T-helper 2 cell (primary cell): ENCODE measurements around the gene MDM1.
A peak's percentile ranks its signal among the peaks of the same experiment; 100 is the strongest.

ENCODE experiments used
- DNase-seq, 5 experiments: peaks; one replicate each; pipeline versions ENCODE4 v3.0.0 to v3.0.0-alpha.2; 2012 to 2022
- total RNA-seq, 2 donors: gene quantifications; one replicate each; lab custom pipeline; 2026; lab: John Stamatoyannopoulos, UW

MDM1 gene, protein sequence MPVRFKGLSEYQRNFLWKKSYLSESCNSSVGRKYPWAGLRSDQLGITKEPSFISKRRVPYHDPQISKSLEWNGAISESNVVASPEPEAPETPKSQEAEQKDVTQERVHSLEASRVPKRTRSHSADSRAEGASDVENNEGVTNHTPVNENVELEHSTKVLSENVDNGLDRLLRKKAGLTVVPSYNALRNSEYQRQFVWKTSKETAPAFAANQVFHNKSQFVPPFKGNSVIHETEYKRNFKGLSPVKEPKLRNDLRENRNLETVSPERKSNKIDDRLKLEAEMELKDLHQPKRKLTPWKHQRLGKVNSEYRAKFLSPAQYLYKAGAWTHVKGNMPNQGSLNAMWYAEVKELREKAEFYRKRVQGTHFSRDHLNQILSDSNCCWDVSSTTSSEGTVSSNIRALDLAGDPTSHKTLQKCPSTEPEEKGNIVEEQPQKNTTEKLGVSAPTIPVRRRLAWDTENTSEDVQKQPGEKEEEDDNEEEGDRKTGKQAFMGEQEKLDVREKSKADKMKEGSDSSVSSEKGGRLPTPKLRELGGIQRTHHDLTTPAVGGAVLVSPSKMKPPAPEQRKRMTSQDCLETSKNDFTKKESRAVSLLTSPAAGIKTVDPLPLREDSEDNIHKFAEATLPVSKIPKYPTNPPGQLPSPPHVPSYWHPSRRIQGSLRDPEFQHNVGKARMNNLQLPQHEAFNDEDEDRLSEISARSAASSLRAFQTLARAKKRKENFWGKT
- total RNA-seq, result 11.8 to 31.7 reads per million in 2 donors

DNA sequence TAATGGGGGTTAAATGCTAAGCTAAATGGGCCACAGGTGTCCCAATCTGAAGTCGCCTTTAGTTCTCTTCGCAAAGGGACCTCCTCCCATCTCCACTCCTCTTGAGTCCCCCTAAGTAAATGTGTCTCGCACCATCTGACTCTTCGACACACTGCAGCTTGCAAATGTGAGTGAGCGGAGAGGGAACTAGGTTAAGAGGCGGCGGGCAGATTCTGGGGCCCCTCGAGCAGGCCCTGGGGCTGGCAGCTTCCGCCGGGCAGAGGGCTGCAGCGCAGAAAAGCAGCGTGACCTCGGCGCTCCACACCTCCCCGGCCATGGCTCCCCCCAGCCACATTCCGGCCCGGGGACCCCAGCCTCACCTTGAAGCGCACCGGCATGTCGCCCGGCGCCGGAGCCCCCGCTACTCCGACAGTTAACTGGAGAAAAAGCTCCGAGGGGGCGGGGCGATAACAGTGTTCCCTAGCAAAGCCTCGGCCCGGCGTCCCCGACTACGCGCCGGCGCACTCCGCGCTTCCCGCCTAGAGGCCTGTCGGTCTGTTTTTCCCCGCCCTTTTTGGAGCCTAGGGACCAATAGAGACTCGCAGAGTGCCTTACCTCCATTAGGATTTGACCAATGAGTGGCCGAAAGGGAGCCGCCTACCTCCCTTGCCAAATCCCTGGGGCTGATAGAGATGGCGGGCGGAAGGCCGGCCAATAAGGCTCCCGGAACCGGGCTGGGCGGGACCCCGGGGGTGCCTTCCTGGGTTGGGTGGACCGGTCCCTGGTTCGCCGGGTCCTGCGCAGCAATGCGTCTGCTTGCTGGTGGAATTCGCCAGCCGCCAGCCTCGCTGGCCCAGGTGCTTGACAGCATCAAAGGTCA, at the start of gene MDM1:
Gene MDM1, minus strand, starts transcription at position 494 of the 859 bp plus-strand sequence. Its CDS starts 117 bp downstream, at position 377.
- DNase-seq, result peak; percentile 86 to 98 (median 93)

DNA sequence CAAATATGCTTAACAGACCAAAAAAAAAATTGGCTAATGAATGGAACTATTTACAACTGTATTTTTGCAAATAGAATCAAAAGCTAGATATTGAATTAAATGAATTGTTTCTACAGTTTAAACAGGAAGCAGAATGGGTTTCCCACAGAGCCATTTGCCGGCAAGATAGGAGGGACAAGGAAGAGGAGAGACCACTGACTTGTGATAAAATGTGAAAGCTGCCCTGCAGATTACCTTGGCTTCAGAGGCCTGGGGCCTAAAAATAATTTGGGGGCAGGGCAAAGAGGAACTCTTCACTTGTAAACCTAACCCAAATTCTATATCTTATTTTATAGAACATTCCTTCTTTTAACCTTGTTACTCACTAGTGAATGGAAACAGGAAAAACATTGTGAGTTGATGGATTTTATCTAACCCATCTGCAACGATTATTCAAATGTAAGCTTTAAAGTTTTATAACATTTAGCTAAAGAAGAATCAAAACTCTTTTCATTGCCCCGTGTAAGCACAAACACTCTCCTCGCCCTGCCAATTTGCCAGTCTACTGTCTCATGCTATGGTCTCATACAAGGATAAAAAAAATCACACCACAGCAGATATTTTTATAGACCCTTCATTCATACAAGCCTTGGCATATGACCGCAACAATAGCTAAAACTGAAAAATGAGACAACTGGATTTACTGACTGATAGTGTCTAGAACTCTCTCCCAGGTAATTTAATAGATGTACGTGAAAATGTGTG, 49.5 kb upstream of the MDM1 start:
- DNase-seq, result no peak

DNA sequence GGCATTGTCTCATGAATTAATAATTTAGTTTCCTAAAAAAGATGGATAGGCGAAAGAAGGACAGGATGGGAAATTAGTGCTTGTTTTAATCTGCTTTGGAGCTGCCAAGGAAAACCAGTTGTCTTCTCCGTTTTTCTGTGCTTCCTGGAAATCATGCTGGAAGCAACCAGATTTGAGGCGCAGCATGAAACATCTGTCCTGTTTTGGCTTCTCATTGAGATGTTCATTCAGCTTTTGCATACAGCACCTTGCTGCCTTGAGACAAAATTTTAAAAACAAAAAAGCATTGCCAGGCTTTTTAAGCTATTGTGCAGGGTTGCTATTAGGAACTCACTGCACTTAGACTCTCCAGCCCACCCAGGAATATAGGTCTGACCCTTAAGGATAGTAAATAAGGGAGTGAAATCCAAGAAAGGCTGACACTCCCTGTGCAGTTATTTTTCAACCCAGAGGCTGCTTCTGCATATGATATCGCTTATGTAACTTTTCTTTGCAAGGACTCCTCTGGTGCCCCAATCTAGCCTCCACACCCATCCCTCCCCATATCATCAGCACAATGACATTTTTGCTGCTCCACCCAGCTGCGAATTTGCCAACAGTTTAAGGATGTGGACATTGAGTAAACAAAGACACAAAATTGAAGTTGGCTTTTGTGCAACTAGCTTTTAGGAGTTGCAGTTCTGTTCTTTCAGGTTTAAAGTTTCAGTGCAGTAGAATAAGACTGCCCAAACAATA, 46.9 kb upstream of the MDM1 start:
- DNase-seq, result no peak

DNA sequence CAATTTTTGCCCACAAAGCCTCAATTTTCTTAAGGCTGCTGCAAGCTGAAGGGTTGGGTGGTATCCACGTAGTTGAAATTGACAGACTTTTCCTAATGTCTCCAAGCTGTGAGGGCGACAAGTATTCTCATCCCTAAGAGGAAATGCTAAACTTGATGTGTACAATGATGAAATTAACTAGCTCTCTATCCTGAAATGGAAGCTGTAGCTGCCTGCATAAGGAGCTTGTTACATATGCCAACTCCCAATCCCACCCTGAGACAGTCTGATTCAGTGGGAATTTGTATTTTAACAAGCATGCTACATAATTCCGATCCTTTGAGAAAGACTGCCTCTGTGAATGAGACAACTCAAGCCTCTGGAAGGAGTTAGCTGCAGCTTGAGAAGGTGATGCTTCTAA, 45.7 kb upstream of the MDM1 start:
- DNase-seq, result no peak

DNA sequence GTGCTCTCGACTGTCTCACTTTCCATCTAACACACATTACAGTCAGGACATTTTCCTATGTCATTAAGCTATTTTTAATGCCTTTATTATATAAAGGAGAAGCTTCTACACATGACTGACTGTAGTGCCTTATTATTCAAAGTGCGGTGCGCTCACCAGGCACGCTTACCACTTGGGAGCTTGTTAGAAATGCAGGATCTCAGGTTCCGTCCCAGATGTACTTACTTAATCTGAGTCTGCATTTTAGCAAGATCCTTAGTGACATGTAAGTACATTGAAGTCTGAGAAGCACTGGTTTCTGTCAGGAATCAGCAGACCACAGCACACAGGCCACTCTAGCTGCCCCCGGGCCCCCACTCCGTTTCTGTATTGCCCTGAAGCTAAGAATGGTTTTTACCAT, 44.7 kb upstream of the MDM1 start:
- no peak for DNase-seq

DNA sequence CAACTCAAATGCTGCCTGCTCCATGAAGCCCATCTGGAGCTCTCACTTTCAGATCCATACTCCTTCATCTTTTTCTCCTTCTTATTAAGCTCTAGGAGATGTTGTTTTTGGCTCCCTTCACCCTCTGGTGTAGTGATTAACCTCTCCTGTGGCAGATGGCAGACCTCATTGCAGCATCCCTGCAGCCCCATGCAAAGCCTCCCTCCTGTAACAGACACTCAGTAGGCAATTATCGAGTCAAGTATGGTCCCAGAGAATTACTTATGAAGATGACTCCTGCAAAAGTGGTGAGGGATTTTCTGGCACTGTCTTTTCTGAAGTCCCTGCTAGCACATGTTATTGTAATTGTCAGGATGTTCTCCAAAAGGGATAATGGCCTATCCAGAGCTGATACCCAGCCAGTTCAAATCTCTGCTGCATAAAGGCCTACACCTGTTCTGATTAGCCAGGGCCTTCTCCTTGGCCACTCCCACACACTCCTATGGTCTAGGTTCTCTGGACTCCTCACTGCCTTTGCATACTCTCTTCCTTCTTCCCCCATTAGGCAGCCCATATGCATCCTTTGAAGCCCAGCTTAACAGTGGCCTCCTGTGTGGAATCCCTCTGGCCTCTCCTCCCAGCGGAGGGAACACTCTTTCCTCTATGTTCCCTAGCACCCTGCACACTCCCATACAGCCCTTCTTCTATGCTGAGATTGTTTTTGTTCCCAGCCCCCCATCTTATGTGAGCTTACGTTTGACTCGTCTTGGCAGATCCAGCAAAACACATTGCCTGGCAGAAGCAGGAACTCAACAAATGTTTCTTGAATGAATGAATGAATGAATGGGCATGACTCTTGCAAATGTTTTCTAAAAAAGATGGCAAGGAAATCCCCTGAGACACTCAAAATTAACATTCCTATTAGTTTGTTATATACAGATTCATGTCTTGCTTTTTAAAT, 43.9 kb upstream of the MDM1 start:
- peak in 1 of 5 experiments; percentile 17 for DNase-seq

DNA sequence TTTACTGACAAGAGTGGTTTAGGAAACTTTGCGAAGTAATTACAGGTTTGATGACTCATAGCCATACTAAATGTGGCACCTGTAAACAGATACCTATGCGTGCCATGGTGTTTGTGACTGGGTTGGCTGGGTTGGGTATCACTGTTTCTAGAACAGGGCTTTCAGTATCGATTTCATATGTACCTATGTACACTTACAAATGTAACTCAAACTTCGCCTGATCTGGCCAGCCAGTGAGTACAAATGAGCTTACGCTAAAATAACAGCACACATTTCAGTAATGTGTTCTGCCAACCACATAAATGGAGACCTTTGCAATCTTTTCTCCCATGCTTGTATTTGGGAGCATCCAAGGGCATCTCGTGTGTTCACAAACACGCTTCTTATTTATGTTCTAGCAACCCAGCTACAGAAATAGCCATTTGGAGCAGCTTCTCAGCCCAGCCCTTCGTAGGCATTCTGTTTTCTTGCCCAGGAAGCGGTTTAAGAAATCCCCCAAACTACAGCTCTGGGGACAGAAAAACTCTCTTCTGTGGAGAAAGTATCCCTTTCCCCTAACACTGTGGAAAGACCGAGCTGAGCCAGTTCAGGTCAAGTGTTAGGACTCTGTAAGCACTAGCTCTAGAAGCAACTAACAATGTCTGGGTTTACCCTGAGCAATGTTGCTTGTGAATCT, 42.3 kb upstream of the MDM1 start:
- peak in 4 of 5 experiments; percentile 11 to 98 (median 48) for DNase-seq

DNA sequence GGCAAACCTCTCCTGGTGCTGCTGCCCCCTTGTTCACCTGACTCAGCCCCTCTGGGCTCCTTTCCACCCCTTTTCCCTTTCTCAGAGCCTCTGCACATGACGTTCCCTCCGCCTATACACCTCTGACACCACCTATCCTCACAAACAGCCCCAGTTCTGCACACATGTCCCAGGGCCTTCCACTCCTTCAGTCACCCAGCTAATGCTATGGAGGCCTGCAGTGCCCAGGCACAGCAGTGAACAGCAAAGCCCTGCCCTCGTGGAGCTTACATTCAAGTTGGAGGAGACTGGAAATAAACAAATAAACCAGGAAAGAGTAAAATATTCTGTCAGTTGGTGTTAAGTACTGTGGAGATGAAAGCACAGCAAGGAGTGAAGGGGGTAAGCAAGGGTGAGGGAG, 38.5 kb upstream of the MDM1 start:
- no peak for DNase-seq

DNA sequence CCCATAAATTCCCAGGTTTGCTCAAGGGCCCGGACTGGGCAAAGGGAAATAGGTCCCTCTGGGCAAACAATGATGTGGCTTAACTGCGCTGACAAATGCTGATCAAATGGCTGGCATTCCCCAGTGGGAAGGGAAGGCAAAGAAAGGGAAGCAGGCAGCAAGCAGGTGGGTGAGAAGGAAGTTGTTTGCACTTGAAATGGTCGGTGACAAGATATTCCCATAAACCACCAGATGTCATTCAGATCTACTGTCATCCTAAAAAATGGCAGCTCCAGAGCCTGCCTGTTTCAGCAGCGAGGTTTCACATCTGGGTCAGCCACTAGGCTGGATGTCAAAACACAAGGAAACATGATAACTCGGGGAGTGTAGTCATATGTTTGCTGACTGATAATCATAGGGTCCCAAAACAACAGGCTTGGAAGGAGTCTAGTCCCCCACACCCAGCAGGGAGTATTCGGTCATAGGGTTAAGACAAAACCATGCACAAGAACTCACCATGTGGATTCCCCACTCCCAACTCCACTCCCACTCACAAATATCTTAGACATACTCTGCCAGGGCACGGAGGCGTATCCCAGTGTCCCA, 37.9 kb upstream of the MDM1 start:
- no peak for DNase-seq

DNA sequence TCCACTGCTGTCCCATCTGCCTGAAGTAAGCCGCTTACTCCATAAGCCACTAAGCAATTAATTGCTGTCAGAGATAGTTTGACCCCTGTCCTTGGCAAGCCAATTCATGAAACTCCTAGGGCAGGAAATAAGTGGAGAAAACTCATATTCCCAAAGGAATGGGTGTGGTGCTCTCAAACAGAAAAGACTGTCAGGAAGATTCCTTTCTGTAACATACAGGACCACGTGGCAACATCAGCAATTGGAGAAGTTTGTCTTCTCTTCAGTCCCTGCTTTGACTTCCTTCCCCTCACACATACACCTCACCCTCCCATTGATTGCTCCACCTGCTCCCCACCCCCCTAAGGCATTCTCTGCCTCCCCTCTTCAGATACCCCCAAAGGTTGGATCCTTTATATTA, 36.2 kb upstream of the MDM1 start:
- no peak for DNase-seq

DNA sequence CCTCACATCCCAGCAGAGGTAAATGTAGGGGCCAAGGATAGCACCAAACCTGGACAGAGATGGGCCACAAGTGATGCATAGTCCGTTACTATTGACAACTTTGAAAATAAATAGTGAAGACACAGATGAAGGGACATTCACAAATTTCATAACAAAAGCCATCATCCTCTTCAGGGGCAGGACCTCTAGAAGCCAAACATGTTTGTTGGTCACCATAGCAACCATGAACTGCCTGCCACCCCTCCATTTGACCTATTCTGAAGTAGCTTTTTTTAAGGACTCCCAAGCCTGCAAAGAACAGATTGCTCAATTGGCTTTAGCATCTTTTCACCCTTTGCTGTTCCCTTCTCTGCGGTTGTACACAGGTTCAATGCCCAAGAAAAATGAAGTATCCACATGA, 35.7 kb upstream of the MDM1 start:
- DNase-seq, result peak in 2 of 5 experiments; percentile 35 to 41

DNA sequence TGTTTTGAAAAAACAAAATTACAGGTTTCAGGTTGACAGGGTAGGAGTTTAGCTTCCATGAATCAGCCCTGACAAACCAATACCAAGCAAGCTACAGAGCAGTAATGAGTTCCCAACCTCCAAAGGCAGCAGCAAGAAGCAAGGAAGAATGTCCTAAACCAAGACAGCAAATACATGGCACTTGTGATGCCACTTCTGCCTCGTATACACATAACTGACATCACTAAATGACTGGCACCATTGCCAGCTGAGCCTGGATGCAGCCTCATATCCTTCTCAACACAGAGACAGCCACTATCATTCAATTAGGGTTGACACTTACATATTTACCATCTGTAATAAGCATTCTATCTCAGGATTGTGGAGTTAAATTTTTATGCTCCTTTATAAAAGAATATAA, 35.0 kb upstream of the MDM1 start:
- DNase-seq, result peak in 1 of 5 experiments; percentile 55

DNA sequence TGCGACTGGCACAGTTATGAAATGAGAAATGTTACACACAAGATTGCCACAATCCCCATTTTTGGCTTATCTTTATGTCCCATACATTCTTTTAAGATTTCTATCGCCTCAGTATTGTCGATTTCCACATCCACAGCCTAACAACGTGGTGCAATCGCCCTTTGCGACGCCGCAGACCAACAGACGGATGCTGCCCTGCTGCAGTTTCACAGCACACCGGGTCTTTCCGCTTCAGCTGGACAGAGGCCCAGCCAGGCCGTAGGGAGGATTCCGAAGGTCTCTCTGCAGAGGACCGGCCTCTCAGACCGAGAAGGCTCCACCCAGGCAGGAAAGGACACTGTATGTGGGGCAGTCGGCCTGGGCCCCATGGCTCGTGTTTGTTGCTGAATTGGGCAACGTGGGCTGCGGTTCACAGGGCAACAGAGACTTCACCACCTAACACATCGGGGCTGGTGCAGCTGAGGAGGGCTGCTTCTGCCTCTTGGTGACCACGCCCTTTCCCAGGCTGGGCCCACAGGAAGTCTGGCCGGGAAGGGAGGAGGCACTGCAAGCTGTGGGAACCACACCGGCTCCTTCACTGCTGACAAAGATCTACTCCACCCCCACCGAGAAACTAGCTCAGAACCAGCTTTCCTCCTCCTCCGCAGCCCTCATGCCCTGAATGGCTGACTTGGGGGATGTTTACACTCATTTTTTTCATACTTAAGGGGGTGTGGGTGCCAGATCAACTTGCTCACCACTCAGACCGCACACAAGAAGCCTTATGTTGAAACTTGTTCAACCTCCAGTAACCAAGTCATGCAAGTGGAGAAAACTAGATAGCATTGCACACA, 32.9 kb upstream of the MDM1 start:
- DNase-seq, result peak; percentile 36 to 98 (median 75)

DNA sequence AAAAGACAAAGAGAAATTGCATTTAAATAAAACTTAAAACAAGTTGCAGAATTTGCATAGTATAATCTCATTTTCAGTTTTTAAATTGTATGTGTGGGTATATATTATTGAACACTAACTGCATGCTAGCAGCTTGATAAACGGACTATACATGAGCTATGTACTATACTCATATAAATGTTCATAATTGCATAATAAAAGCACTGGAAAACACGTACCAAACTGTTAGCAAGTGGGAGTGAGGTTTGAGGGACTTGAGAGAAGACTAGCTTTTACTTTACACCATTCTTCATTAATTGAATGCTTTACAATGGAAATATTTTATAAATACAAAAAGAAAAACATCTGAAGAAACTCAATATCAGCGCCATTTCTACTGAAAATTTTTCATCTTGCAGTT, 32.2 kb upstream of the MDM1 start:
- DNase-seq, result no peak

DNA sequence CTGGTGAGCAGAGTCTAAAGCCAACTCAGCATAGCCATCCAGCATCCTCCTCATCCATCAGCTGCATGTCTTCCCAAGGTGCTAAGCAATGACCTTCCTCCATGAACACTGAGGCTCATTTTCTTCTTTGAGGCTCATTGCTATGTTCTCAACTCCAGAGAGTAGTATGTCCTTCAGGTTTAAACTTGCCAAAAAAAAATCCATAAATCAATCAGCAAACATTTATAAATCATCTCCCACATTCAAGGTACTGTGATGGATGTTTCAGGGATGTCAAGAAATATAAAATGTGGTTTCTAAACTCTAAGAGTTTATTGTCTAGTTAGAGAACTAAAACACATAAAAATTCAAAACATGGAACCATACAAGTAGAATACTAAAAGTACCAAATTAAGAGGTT, 29.8 kb upstream of the MDM1 start:
- DNase-seq, result no peak

DNA sequence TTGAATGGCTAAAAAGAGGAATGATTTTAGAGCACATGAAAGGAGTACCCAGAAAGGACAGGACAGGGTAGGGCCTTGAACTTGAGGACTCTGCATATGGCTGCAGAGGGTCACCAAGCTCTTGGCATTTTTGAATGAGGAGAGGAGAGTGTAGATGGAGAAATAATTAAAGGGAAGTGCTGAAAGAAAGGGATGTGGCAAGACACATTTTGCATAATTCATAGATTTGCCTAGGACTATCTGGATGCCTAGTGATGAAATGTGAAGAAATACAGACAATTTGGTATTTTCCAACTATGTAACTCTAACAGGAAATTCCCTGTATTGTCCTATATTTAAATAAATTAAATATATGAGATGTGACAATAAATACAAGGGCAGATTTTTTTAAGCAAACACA, 27.5 kb upstream of the MDM1 start:
- DNase-seq, result no peak

DNA sequence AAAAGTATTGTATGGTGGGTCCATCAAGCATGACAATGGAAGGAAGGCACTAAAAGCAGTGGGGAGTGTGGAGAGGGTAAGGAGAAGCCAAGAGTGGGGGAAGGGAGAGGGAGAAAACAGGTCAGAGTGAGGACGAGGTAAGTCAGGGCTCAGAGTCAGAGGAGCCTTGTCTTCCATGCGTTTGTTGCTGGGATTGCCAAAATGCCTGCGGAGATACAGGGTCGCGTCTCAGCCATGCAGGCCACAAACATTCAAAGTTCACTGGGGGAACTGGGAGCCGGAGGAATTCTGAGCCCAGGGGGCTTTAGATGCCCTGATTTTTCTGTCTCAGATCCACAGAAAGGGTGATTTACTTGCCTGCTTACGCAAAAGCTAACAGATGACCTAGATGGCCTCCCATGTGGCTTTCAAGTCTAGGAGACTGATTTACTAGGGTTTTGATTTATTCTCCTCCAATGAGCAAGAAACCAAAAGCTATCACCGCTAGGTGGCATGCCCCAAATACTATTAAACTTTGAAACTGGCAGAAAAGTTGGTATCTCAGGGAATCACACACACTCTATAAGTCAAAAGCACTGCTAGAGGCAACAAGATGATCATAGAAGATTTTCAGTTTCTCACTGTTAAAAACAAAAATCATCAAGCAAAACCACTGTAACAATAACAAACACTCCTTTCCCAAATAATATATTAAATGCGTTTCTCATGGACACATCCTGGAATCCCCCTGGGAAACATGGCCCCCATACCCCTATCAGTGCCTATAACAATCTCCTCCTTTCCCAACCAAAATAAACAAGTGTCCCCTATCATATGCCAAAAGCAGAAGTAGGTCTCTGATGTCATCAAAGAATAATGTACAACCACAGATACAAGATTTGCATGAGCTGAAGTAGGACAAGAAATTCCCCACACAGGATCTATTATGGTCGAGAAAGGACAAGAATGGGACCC, 26.6 kb upstream of the MDM1 start:
- peak in 4 of 5 experiments; percentile 22 to 83 (median 41) for DNase-seq
